BLaER1 treated with 17β-estradiol and CSF1 and Interleukin-3, amounts not matched to agents 10 nM and 100 nM (cell line): Measurements from ENCODE around the gene NGRN.

Experiments used
- H3K27ac ChIP-seq, 11 experiments: shearing (Covaris generic); formaldehyde crosslinking; 2 replicates each; pipeline ENCODE4 v1.8.1; 2022
- H3K27me3 ChIP-seq, 11 experiments: shearing (Covaris generic); formaldehyde crosslinking; 2 replicates each; pipeline ENCODE4 v1.8.1; 2022
- H3K36me3 ChIP-seq, 11 experiments: shearing (Covaris generic); formaldehyde crosslinking; 2 replicates each; pipeline ENCODE4 v1.8.1; 2022
- H3K4me1 ChIP-seq, 10 experiments: shearing (Covaris generic); formaldehyde crosslinking; 2 replicates each; pipeline ENCODE4 v1.8.1; 2022
- H3K4me2 ChIP-seq, 11 experiments: shearing (Covaris generic); formaldehyde crosslinking; 2 replicates each; pipeline ENCODE4 v1.8.1; 2022
- H3K4me3 ChIP-seq, 10 experiments: shearing (Covaris generic); formaldehyde crosslinking; 2 replicates each; pipeline ENCODE4 v1.8.1; 2022
- H3K9ac ChIP-seq, 11 experiments: shearing (Covaris generic); formaldehyde crosslinking; 2 replicates each; pipeline ENCODE4 v1.8.1; 2022
- H3K9me3 ChIP-seq, 11 experiments: shearing (Covaris generic); formaldehyde crosslinking; replicated peaks in 1 of 11; 2 replicates each; pipeline ENCODE4 v1.8.1; 2022
- H4K20me1 ChIP-seq, 11 experiments: shearing (Covaris generic); formaldehyde crosslinking; 2 replicates each; pipeline ENCODE4 v1.8.1; 2022
- Cebpa-rat ChIP-seq, 11 experiments: shearing (Covaris generic); IDR thresholded peaks; 2 replicates each; pipeline ENCODE4 v1.8.1; 2022

The NGRN gene

GRCh38 chr15:90232196-90232595 lies 33.3 kb upstream of the NGRN start:
- Histone ChIP-seq H3K9me3 (no peaks in the 10 kb centered on the region), H3K27ac (peak overlapping the region in 9 of 11 experiments; percentile 66 to 89 (median 80); a peak in 16 of 22 replicates), H3K4me3 (peak overlapping the region; percentile 77 to 95 (median 88)), H3K4me1 (peaks cover 41 to 47% (median 45%) of the 10 kb centered on the region in 10 experiments), H3K4me2 (peak overlapping the region; percentile 85 to 100 (median 94)), H3K9ac (peak overlapping the region; percentile 73 to 91 (median 86); a peak in 20 of 22 replicates), H4K20me1 (peaks cover 5 to 64% (median 28%) of the 10 kb centered on the region in 11 experiments; a peak in 17 of 22 replicates), H3K36me3 (peaks cover 34 to 55% (median 38%) of the 10 kb centered on the region in 11 experiments), H3K27me3 (no peaks in the 10 kb centered on the region)
- TF ChIP-seq Cebpa-rat (IDR thresholded peaks at IDR 0.05): no peak

- TF ChIP-seq Cebpa-rat (IDR thresholded peaks at IDR 0.05): no peak
- H4K20me1 ChIP-seq: peaks cover 5 to 57% (median 28%) of the 10 kb centered on the region in 11 experiments; a peak in 16 of 22 replicates
- H3K9ac ChIP-seq: peak overlapping the region; percentile 73 to 91 (median 86)
- H3K4me2 ChIP-seq: peak overlapping the region; percentile 85 to 100 (median 94)
- peaks cover 30 to 55% (median 36%) of the 10 kb centered on the region in 11 experiments for H3K36me3 ChIP-seq
- no peaks in the 10 kb centered on the region for H3K27me3 ChIP-seq
- peak overlapping the region; percentile 68 to 89 (median 84) for H3K27ac ChIP-seq
- peaks cover 41 to 47% (median 45%) of the 10 kb centered on the region in 10 experiments for H3K4me1 ChIP-seq
- peak overlapping the region; percentile 77 to 95 (median 88) for H3K4me3 ChIP-seq
- H3K9me3 ChIP-seq: no peaks in the 10 kb centered on the region
Observed at GRCh38 chr15:90232941-90233386, 32.5 kb upstream of the NGRN start.

GRCh38 chr15:90233387-90234095 lies 31.9 kb upstream of the NGRN start, which contains the start of gene CIB1:
TSS of gene CIB1 (minus strand) at chr15:90233941. CDS start at chr15:90233885, 56 bp downstream.
- Histone ChIP-seq H3K9me3 (no peaks in the 10 kb centered on the region), H3K4me1 (peaks cover 41 to 49% (median 45%) of the 10 kb centered on the region in 10 experiments), H3K4me3 (peak within 1 kb of the TSS; percentile 77 to 95 (median 88)), H3K9ac (peak within 1 kb of the TSS; percentile 73 to 91 (median 86)), H3K27ac (peak within 1 kb of the TSS; percentile 68 to 89 (median 84)), H3K36me3 (peaks cover 28 to 55% (median 36%) of the 10 kb centered on the region in 11 experiments), H3K4me2 (peak within 1 kb of the TSS; percentile 85 to 100 (median 95)), H3K27me3 (no peaks in the 10 kb centered on the region), H4K20me1 (peaks cover 5 to 51% (median 28%) of the 10 kb centered on the region in 11 experiments; a peak in 16 of 22 replicates)
- no peak for TF ChIP-seq Cebpa-rat (IDR thresholded peaks at IDR 0.05)

GRCh38 chr15:90234096-90234988 lies 31.1 kb upstream of the NGRN start, which contains the start of gene GDPGP1:
TSS of gene GDPGP1 (plus strand) at chr15:90234209. CDS start at chr15:90240909, 6,700 bp downstream.
- Histone ChIP-seq H4K20me1 (peaks cover under 1 to 43% (median 25%) of the 10 kb centered on the region in 11 experiments; a peak in 16 of 22 replicates), H3K4me2 (peak within 1 kb of the TSS; percentile 85 to 100 (median 95)), H3K4me1 (peaks cover 41 to 57% (median 46%) of the 10 kb centered on the region in 10 experiments), H3K9me3 (no peaks in the 10 kb centered on the region), H3K27ac (peak within 1 kb of the TSS; percentile 68 to 89 (median 84)), H3K27me3 (no peaks in the 10 kb centered on the region), H3K4me3 (peak within 1 kb of the TSS; percentile 77 to 95 (median 88)), H3K36me3 (peaks cover 23 to 50% (median 32%) of the 10 kb centered on the region in 11 experiments), H3K9ac (peak within 1 kb of the TSS; percentile 73 to 91 (median 86))
- TF ChIP-seq Cebpa-rat (IDR thresholded peaks at IDR 0.05): peak in 2 of 11 experiments; percentile 34 to 66; a peak in 2 of 22 replicates

- Histone ChIP-seq H3K4me2 (peak overlapping the region in 3 of 11 experiments; percentile 21 to 52 (median 46); a peak in 4 of 22 replicates), H3K4me3 (no peak overlapping the region), H3K9me3 (no peaks in the 10 kb centered on the region), H4K20me1 (no peaks in the 10 kb centered on the region), H3K36me3 (peaks cover 7 to 60% (median 28%) of the 10 kb centered on the region in 11 experiments; a peak in 21 of 22 replicates), H3K27me3 (no peaks in the 10 kb centered on the region), H3K4me1 (peaks cover 6 to 26% (median 12%) of the 10 kb centered on the region in 10 experiments), H3K9ac (no peak overlapping the region), H3K27ac (0 out of 22 replicates have a peak overlapping the region, but pooled peaks of 1 of the 11 experiments have one; percentile 16)
- TF ChIP-seq Cebpa-rat (IDR thresholded peaks at IDR 0.05): no peak
Observed at GRCh38 chr15:90239371-90239770, 26.1 kb upstream of the NGRN start.

- H3K9ac ChIP-seq: no peak overlapping the region
Observed at GRCh38 chr15:90240856-90241255, 24.6 kb upstream of the NGRN start.

GRCh38 chr15:90241343-90242192 lies 23.9 kb upstream of the NGRN start:
- Histone ChIP-seq H3K4me3 (no peak overlapping the region), H3K9me3 (no peaks in the 10 kb centered on the region), H3K4me2 (no peak overlapping the region), H3K36me3 (peaks cover 7 to 52% (median 28%) of the 10 kb centered on the region in 11 experiments; a peak in 21 of 22 replicates), H3K4me1 (peaks cover 0 to 19% (median 5%) of the 10 kb centered on the region in 10 experiments; a peak in 8 of 20 replicates), H3K27ac (no peak overlapping the region), H3K9ac (no peak overlapping the region), H3K27me3 (no peaks in the 10 kb centered on the region), H4K20me1 (no peaks in the 10 kb centered on the region)
- no peak for TF ChIP-seq Cebpa-rat (IDR thresholded peaks at IDR 0.05)

More at GRCh38 chr15:90240856-90241255, 24.6 kb upstream of the NGRN start:
- Histone ChIP-seq H3K4me2 (no peak overlapping the region), H3K4me3 (no peak overlapping the region), H3K27me3 (no peaks in the 10 kb centered on the region), H3K9me3 (no peaks in the 10 kb centered on the region), H3K36me3 (peaks cover 7 to 59% (median 28%) of the 10 kb centered on the region in 11 experiments; a peak in 21 of 22 replicates), H4K20me1 (no peaks in the 10 kb centered on the region), H3K4me1 (peaks cover 0 to 19% (median 5%) of the 10 kb centered on the region in 10 experiments; a peak in 8 of 20 replicates), H3K27ac (no peak overlapping the region)
- no peak for TF ChIP-seq Cebpa-rat (IDR thresholded peaks at IDR 0.05)
